ENCODE results near the gene PAK1IP1.
"Not testable (repeated sequence)": the region's sequence is repeated elsewhere in the genome, so short reads cannot be mapped to it uniquely, and the experiment has no call there.

PAK1IP1 gene

DNA sequence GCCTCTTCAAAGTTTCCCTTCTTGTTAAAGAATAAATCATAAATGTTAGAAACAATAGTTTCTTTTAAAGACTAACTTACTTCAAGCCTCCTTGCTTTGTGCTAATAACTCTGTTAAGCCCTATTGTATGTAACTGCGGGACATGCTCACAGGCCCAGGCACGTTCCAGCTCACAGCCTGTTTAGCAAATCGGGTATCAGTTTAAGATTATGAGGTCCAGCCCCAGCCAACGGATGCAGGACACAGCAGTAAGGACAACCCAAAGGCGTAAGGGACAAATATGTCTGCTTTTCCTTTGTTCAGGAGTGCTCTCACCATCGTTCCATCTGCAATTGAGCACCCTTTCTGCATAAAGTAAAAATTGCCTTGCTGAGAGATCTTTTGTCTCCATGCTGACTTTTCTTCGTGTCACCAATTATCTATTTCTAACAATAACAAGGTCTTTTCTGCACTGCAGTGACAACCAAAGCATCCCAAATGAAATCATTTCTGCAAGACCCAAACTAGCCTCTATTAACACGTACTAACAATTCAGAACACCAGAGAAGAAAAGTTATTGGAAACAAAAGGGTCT is 1.7 kb upstream of the PAK1IP1 start:
- DNase-seq (ENCODE audit: low read depth) = no peak

DNA sequence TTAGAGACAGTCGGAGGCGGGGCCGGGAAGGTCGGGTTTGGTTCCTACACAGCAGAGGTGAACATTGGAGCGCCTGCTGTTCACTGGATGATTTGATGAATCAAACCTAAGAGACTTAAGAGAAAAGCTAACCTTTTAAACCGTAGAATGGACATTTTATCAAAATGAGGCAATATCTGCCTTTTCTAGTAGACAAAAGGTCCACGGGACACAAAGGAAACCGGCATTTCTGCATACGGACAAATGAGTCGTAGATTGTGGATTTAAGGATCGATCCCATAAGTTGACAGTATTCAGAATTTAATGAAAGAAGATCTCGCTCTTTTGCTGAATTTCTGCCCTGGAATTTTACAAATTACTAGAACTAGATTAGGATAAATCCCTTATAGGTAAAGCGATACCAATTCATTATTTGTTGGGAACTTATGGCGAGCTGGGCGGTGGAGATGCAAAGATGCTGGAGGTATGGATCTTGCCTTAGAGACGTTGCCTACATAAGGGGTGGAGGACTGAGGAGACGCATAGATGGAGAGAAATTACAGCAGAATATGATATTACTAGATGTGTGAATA is 400 bp downstream of the PAK1IP1 start:
- DNase-seq (ENCODE audit: low read depth) = no peak

DNA sequence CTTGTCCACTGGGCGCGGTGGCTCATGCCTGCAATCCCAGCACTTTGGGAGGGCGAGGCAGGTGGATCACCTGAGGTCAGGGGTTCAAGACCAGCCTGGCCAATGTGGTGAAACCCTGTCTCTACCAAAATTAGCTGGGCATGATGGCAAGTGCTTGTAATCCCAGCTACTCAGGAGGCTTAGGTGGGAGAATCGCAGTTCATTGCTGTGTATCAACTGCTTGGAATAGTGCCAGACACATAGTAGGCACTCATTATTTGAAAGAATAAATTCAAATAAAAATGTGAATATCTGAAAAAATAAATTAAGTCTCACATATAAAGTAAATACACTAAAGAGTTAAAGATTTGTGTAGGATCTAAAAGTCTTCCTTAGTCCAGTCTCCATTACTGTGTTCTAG is 1.9 kb downstream of the PAK1IP1 start:
- no peak for DNase-seq (ENCODE audit: low read depth)

DNA sequence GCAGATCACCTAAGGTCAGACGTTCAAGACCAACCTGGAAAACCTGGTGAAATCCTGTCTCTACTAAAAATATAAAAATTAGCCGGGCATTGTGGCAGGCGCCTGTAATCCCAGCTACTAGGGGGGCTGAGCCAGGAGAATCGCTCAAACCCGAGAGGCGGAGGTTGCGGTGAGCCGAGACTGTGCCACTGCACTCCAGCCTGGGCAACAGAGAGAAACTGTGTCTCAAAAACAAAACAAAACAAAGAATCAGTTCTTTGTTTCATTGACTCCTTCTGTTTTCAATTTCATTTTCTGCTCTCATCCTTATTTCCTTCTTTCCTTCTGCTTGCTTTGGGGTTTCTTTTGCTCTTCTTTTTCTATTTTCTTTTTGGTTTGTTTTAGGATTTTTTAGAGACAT is 19.2 kb downstream of the PAK1IP1 start:
- DNase-seq (ENCODE audit: low read depth) = no peak

DNA sequence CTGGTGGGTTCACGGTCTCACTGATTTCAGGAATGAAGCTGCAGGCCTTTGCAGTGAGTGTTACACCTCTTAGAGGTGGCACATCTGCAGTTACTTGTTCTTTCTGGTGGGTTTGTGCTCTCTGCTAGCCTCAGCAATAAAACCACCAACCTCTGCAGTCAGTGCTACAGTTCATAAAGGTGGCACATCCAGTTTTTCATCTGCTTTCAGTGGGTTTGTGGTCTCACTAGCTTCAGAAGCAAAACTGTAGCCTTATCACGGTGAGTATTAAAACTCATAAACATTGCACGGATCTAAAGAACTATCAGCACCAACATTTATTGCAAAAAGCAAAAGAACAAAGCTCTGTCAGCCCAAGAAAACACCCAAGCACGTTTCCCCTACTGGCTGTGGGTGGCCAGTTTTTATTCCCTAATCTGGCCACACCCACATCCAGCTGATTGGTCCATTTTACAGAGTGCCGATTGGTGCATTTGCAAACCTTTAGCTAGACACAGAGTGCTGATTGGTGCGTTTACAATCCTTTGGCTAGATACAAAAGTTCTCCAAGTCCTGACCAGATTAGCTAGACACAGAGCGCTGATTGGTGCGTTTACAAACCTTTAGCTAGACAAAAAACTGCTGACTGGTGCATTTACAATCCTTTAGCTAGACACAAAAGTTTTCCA is 24.7 kb downstream of the PAK1IP1 start:
- no peak for DNase-seq (ENCODE audit: low read depth)

DNA sequence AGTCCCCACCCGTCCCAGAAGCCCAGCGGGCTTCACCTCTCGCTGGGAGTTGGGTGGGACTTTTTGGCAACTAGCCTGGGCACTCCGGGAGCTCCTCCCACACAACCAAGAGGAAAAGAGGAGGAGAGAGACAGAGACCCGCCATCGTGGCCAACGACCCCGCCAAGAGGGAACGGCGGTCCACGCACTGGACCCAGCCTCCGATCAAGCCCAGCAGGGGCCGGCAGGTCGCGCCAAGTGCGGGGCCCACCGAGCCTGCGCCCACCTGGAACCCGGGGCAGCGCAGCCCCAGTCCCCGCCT is 25.1 kb downstream of the PAK1IP1 start:
- no peak for DNase-seq (ENCODE audit: low read depth)

DNA sequence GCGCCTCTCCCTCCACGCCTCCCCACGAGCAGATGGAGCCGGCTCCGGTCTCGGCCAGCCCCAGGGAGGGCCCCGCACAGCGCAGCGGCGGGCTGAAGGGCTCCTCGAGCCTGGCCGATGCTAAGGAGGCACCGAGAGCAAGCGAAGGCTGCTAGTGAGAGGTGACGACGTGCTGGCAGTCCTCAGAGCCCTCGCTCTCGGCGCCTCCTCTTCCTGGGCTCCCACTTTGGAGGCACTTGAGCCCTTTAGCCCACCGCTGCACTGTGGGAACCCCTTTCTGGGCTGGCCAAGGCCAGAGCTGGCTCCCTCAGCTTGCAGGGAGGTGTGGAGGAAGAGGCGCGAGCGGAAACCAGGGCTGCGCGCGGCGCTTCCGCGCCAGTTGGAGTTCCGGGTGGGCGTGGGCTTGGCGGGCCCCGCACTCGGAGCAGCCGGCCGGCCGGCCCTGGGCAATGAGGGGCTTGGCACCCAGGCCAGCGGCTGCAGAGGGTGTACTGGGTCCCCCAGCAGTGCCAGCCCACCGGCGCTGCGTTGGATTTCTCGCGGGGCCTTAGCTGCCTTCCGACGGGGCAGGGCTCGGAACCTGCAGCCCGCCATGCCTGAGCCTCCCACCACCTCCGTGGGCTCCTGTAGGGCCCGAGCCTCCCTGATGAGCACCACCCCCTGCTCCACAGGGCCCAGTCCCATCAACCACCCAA is 25.6 kb downstream of the PAK1IP1 start:
- DNase-seq (ENCODE audit: low read depth) = peak; percentile 44

DNA sequence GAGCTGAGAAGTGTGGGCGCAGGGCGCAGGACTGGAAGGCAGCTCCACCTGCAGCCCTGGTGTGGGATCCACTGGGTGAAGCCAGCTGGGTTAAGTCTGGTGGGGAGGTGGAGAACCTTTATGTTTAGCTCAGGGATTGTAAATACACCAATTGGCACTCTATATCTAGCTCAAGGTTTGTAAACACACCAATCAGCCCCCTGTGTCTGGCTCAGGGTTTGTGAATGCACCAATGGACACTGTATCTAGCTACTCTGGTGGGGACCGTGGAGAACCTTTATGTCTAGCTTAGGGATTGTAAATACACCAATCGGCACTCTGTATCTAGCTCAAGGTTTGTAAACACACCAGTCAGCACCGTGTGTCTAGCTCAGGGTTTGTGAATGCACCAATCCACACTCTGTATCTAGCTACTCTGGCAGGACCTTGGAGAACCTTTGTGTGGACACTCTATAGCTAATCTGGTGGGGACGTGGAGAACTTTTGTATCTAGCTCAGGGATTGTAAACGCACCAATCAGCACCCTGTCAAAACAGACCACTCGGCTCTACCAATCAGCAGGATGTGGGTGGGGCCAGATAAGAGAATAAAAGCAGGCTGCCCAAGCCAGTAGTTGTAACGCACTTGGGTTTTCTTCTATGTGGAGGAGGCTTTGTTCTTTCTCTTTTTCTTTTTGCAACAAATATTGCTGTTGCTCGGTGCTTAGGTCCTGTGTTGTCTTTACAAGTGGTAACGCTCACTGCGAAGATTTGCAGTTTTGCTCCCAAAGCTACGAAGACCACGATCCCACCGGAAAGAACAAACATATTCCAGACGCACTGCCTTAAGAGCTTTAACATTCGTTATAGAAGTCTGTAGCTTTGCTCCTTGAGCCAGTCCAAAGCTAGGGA is 26.4 kb downstream of the PAK1IP1 start:
- DNase-seq (ENCODE audit: low read depth) = not testable (repeated sequence)

DNA sequence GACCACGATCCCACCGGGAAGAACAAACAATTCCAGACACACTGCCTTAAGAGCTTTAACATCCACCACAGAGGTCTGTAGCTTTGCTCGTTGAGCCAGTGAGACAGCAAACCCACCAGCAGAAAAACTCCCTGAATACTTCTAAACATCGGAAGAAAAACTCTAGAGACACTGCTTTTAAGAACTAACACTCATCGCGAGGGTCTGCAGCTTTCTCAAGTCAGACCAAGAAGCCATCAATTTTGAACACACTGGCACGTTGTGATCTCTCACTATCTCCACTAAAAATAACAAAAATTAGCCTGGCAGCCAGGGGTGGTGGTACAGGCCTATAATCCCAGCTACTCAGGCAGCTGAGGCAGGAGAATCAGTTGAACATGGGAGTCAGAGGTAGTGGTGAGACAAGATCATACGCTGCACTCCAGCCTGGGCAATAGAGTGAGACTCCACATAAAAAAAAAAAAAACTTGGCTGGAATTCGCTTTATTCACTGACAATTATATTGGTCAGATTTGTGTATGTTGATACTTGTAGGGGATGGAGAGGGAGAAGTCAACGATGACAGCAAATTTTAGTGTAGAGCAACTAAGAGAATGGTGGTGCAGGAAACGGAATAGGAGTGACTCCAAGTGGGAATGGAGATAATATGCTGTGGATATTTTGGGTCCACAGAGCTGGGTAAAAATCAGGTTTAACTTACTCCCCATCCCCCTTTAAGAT is 27.2 kb downstream of the PAK1IP1 start:
- DNase-seq (ENCODE audit: low read depth) = no peak

DNA sequence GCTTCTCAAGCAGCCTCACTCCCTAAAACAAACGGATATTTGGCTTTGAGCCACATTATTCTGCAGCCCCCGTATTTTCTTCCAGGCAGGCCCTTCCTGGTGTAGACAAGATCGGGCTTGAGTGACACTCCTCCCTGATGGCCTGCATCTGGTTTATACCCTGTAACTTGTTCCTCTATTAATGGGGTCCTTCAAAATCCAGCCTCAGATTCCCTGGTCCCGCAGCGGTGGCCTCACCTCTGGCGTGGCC is 27.7 kb downstream of the PAK1IP1 start:
- DNase-seq (ENCODE audit: low read depth) = no peak

DNA sequence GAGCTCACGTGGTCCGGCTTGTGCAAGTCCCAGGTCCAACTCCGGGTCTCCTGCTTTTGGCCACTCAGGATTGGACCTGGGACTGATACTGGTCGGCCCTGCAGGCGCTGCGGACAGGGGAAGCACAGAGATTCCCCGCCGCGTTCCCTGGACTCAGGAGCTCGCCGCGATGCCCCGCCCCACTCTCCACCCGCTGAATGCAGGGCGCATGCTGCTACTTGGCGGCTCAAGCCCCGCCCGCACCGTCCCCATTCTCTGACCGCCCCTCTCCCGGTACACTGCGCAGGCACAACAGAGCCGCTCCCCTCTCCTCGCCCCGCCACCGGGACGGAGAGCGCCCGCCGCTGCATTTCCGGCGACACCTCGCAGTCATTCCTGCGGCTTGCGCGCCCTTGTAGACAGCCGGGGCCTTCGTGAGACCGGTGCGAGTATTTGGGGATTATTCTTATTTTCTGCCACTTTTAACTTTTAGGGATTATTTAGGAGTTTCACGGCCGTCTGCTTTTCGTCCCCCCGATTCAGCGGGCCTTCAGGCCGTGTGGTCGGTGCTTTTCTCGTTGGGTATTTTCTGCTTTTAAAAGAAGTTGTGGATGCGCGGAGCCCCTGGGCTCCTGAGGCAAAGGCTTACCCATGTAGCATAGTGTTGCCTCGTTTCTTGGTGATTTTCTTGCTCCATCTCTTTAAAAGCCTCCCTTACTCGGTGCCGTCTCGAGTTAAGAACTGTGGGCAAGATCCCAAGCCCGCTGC is 28.2 kb downstream of the PAK1IP1 start, which contains the start of gene TMEM14C:
Gene TMEM14C, plus strand, starts transcription at position 251 of the 747 bp plus-strand sequence. CDS start 1,544 bp downstream, outside the sequence.
- peak; percentile 68 for DNase-seq (ENCODE audit: low read depth)

DNA sequence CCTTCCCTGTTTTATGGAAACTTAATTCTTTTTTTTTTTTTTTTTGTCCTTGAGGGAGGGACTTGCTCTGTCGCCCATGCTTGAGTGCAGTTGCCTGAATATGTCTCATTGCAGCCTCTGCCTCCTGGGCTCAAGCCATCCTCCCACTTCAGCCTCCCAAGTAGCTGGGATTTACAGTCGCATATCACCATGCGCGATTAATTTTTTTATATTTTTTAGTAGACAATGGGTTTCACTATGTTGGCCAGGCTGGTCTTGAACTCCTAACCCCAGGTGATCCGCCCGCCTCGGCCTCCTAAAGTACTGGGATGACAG is 28.8 kb downstream of the PAK1IP1 start:
- DNase-seq (ENCODE audit: low read depth) = no peak

DNA sequence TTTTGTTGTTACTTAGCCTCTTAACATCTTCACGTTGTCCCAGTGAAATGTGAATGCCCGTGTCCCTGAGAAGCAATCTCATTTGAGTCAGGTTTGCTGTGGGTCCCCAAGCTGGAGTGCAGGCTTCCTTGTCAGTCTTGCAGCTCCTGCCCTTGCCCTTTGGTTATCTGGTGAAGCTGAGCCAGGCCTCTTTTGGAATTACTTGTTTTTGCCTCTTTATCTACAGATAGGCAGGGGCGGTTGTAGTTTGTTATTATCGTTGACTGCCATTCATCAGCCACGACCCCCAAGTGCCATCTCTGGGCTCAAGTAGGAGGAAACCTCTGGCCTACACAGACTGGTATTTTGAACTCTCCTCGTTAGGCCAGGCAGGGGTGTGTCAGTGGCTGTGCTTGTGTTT is 30.3 kb downstream of the PAK1IP1 start:
- DNase-seq (ENCODE audit: low read depth) = no peak

DNA sequence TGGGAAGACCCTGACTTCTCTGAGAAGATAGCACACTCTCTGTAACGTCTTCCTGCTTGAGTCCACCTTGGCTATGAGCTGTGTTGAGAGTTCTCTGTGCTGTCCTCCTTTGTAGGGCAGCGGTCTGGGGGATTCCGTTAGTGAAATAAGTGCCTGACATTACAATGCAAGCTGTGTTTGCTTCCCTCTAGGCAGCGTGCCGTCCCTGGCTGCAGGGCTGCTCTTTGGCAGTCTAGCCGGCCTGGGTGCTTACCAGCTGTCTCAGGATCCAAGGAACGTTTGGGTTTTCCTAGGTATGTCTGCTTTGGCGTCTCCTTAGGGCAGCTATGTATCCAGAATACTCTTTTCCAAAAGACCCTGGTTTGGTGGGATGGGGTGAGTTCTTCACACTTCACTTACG is 30.9 kb downstream of the PAK1IP1 start:
- no peak for DNase-seq (ENCODE audit: low read depth)

DNA sequence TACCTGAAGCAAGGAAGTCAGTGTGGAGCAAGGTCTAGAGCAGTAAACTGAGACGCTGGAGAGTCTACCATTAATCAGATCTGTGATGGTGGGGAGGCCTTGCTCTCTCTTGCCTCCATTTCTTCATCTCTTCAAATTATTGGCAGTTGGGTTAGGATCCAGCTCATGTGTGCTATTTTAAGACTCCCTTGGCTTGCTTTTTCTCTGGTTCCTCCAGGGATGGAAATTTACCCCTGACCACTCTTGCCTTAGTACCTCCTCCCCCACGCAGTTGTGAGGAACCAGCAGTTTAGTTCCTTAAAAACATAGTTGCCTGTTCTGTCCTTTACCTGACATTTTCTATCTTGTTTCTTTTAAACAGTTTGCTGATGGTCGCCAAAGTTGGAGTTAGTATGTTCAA is 35.5 kb downstream of the PAK1IP1 start:
- no peak for DNase-seq (ENCODE audit: low read depth)

DNA sequence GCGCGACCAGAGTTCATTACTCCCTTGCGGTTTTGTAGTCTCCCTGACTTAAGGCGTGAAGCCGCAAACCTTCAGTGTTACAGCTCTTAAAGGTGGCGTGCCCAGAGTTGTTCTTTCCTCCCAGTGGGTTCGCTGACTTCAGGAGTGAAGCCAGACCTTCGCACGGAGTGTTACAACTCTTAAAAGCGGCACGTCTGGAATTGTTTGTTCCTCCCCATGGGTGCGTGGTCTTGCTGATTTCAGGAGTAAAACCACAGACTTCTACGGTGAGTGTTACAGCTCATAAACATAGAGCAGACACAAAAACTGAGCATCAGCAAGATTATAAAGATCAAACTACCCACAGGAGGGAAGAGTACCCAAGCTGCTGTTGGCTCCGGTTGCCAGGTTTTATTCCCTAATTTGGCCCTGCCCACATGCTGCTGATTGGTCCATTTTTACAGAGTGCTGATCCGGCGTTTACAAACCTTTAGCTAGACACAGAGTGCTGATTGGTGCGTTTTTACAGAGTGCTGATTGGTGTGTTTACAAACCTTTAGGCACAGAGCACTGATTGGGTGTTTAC is 38.5 kb downstream of the PAK1IP1 start:
- DNase-seq (ENCODE audit: low read depth) = peak; percentile 31

DNA sequence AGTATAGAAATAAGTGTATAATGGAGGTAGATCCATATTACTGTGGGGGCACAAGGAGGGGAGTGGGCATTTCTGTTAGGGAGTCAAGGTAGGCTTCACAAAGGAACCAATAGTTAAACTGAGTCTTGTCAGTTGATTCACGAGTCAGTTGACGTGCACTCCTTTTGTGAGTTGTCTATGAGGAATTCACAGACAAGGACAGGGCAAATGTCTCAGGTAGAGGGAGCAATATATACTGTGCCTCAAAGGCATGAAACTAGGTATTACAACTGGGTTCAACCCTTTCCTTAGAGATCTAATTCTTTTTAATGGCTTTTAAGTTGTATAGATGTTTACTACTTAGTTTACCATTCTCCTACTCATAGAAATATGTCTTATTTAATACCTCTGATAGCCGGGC is 39.1 kb downstream of the PAK1IP1 start:
- no peak for DNase-seq (ENCODE audit: low read depth)

DNA sequence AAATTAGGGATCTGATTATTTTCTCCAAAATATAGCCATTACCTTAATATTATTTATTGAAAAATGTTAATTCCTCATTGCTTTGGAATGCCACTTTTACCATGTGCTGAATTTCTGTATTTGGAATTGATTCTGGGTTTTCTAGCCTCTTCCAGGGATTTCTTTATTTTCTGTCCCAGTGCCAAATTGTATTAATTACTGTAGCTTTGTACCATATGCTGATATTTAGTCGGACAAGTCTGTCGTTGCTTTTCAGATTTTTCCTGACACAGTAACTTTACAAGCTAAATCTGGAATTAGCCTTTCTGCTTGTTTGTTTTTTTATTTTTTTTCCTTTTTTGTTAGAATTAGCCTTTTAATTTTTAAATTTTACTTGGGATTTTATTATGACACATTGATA is 42.0 kb downstream of the PAK1IP1 start:
- no peak for DNase-seq (ENCODE audit: low read depth)

DNA sequence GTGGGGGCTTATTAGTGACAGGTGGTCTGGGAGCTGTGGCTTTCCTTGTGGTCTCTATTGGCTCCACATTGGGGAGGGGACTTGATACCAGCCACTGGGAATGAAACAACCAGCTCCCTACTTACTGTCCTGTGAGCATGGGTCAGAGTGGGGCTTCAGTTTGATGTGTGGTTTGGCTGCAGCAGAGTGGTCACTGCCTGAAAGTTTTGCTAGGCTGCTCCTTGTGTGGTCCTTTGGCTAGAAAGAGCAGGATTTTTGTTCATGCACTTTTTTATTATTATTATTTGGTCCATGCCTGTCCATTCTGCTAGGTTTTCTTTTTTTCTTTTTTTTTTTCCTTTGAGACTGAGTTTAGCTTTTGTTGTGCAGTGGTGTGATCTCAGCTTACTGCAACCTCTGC is 45.3 kb downstream of the PAK1IP1 start:
- DNase-seq (ENCODE audit: low read depth) = no peak

DNA sequence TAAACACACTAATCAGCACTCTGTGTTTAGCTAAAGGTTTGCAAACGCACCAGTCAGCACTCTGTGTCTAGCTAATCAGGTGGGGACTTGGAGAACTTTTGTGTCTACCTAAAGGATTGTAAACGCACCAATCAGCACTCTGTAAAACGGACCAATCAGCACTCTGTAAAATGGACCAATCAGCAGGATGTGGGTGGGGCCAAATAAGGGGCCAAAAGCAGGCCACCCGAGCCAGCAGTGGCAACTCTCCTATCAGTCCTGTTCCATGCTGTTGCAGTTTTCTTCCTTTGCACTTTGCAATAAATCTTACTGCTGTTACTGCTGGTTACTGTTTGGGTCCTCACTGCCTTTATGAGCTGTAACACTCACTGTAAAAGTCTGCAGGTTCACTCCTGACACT is 46.9 kb downstream of the PAK1IP1 start:
- not testable (repeated sequence) for DNase-seq (ENCODE audit: low read depth)

DNA sequence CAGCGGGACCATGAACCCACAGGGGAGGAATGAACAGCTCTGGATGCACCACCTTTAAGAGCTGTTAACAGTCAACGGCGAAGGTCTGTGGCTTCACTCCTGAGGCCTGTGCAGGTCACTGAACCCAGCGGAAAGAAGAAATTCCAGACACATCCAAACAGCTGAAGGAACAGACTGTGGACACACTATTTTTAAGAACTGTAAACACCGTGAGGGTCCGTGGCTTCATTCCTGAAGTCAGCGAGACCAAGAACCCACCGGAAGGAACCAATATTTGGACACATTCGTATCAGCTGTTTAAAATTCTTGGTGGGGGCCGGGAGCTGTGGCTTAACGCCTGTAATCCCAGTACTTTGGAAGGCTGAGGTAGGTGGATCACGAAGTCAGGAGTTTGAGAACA is 47.5 kb downstream of the PAK1IP1 start:
- no peak for DNase-seq (ENCODE audit: low read depth)

All from stimulated activated CD8-positive, alpha-beta memory T cell treated with anti-CD3 and anti-CD28 coated beads, Interleukin-12 subunit alpha, Interleukin-12 subunit beta, amount 100 ng/mL, for 4 hours (primary cell).